IMR-90 (cell line): Measurements from ENCODE around the gene MARK4. TPM values are rescaled to one million over a fixed set of nuclear protein-coding genes. Genes with fewer than 3 reads are reported as not detected.
A peak's percentile ranks its signal among the peaks of the same experiment; 100 is the strongest.

Experiments used
- ATAC-seq: fragments of 200-7000 bp; cut with Tn5 transposase; 2 replicates; pipeline ENCODE4 v1.9.1; 2020; ENCODE audit warnings: low read depth, mild to moderate bottlenecking, moderate library complexity
- BruUV-seq: library from RNA; stranded (reverse); fragments of 400-500 nt; replicated peaks from 2 replicates; lab custom pipeline; 2021; lab: Mats Ljungman, UMichigan
- CTCF ChIA-PET: fragments of 300-600 bp; formaldehyde crosslinking; extraction: SDS; loops from one replicate; lab custom pipeline; 2021; ENCODE audit warnings: antibody characterized with exemption; lab: Yijun Ruan, JAX
- POLR2A ChIA-PET: fragments of 300-600 bp; sonication (Branson Sonifier 250); formaldehyde crosslinking; loops from one replicate; lab custom pipeline; 2022; ENCODE audit warnings: antibody characterized with exemption; ENCODE audit not compliant: unreplicated experiment; lab: Charles Lee
- DNase-seq: peaks from one replicate; pipeline ENCODE4 v3.0.0; 2013
- H2AFZ ChIP-seq: replicated peaks from 2 replicates; pipeline ENCODE3; 2013; ENCODE audit warnings: low read length, mild to moderate bottlenecking; ENCODE audit not compliant: poor library complexity
- H2AK5ac ChIP-seq: 2 replicates; pipeline ENCODE4 v1.6.1; 2013; ENCODE audit warnings: low read depth, low read length, inconsistent platforms
- H2AK9ac ChIP-seq: replicated peaks from 2 replicates; pipeline ENCODE3; 2013; ENCODE audit warnings: mild to moderate bottlenecking, low read depth, low read length, moderate library complexity; ENCODE audit not compliant: poor library complexity
- H2BK120ac ChIP-seq: 2 replicates; pipeline ENCODE4 v1.6.1; 2013; ENCODE audit warnings: low read depth, low read length, inconsistent platforms
- H2BK15ac ChIP-seq: 3 replicates; pipeline ENCODE4 v1.6.1; 2013; ENCODE audit warnings: low read depth, low read length, inconsistent platforms
- H2BK20ac ChIP-seq: 2 replicates; pipeline ENCODE4 v1.6.1; 2013; ENCODE audit warnings: low read depth, mild to moderate bottlenecking, inconsistent platforms, low read length, moderate library complexity
- H2BK5ac ChIP-seq: 2 replicates; pipeline ENCODE4 v1.6.1; 2013; ENCODE audit warnings: mild to moderate bottlenecking, low read depth, low read length, inconsistent platforms; ENCODE audit not compliant: poor library complexity, severe bottlenecking
- H3K14ac ChIP-seq: replicated peaks from 2 replicates; pipeline ENCODE4 v1.6.1; 2013; ENCODE audit warnings: low read depth, low read length, inconsistent platforms
- H3K18ac ChIP-seq: 2 replicates; pipeline ENCODE4 v1.6.1; 2013; ENCODE audit warnings: low read depth, low read length, control low read depth
- H3K23ac ChIP-seq: 2 replicates; pipeline ENCODE4 v1.6.1; 2013; ENCODE audit warnings: low read depth, low read length, inconsistent platforms
- H3K27ac ChIP-seq: 2 replicates; pipeline ENCODE4 v1.5.1; 2013; ENCODE audit warnings: mild to moderate bottlenecking, control low read depth, low read length; ENCODE audit not compliant: insufficient read depth
- H3K27me3 ChIP-seq: 2 replicates; pipeline ENCODE4 v1.6.1; 2013; ENCODE audit warnings: low read length; ENCODE audit not compliant: control insufficient read depth, insufficient read depth
- H3K36me3 ChIP-seq: 2 replicates; pipeline ENCODE4 v1.6.1; 2013; ENCODE audit warnings: low read length, mixed read lengths; ENCODE audit not compliant: control insufficient read depth, insufficient read depth
- H3K4ac ChIP-seq: 2 replicates; pipeline ENCODE4 v1.6.1; 2013; ENCODE audit warnings: low read depth, low read length, inconsistent platforms
- H3K4me1 ChIP-seq: 2 replicates; pipeline ENCODE4 v1.6.1; 2013; ENCODE audit warnings: low read length, mixed read lengths; ENCODE audit not compliant: control insufficient read depth, insufficient read depth
- H3K4me2 ChIP-seq: 2 replicates; pipeline ENCODE4 v1.6.1; 2013; ENCODE audit warnings: low read depth, mild to moderate bottlenecking, control low read depth, low read length, moderate library complexity
- H3K4me3 ChIP-seq: 2 replicates; pipeline ENCODE4 v1.5.1; 2013; ENCODE audit warnings: low read depth, mild to moderate bottlenecking, control low read depth, low read length, moderate library complexity; ENCODE audit not compliant: insufficient read depth
- H3K56ac ChIP-seq: 2 replicates; pipeline ENCODE4 v1.6.1; 2013; ENCODE audit warnings: low read length, inconsistent platforms; ENCODE audit not compliant: insufficient read depth; ENCODE audit errors: extremely low read depth
- H3K79me1 ChIP-seq, 2 experiments: 2 replicates each; pipeline ENCODE4 v1.6.1; 2013; ENCODE audit warnings: low read length in 2 of 2, inconsistent platforms in 1 of 2, low read depth in 1 of 2
- H3K9ac ChIP-seq: 2 replicates; pipeline ENCODE4 v1.6.1; 2013; ENCODE audit warnings: low read depth, low read length, control low read depth
- H3K9me1 ChIP-seq: 2 replicates; pipeline ENCODE4 v1.6.1; 2013; ENCODE audit warnings: low read length, inconsistent platforms; ENCODE audit not compliant: insufficient read depth
- H3K9me3 ChIP-seq: 2 replicates; pipeline ENCODE4 v1.6.1; 2013; ENCODE audit warnings: low read length; ENCODE audit not compliant: control insufficient read depth, insufficient read depth
- H4K20me1 ChIP-seq: 2 replicates; pipeline ENCODE4 v1.6.1; 2013; ENCODE audit warnings: low read length, inconsistent platforms; ENCODE audit not compliant: insufficient read depth
- H4K5ac ChIP-seq: 2 replicates; pipeline ENCODE4 v1.6.1; 2013; ENCODE audit warnings: mild to moderate bottlenecking, low read depth, low read length, control low read depth
- H4K8ac ChIP-seq, 2 experiments: 2 replicates each; pipeline ENCODE4 v1.6.1; 2013; ENCODE audit warnings: low read depth in 2 of 2, low read length in 2 of 2, control low read depth in 1 of 2, inconsistent platforms in 1 of 2
- H4K91ac ChIP-seq: 2 replicates; pipeline ENCODE4 v1.6.1; 2013; ENCODE audit warnings: low read depth, low read length, inconsistent platforms; ENCODE audit not compliant: insufficient read depth
- BHLHE40 ChIP-seq: fragments of 150-350 bp; IDR thresholded peaks from 2 replicates; pipeline ENCODE4 v1.6.1; 2016; ENCODE audit warnings: mild to moderate bottlenecking, low read depth, low read length
- CEBPB ChIP-seq: IDR thresholded peaks from 2 replicates; pipeline ENCODE4 v1.6.1; 2012; ENCODE audit warnings: low read depth, low read length, improper control_type of control experiment
- CHD1 ChIP-seq: IDR thresholded peaks from 2 replicates; pipeline ENCODE4 v1.6.1; 2012; ENCODE audit warnings: low read depth, low read length, improper control_type of control experiment
- MAFK ChIP-seq: IDR thresholded peaks from 2 replicates; pipeline ENCODE4 v1.6.1; 2012; ENCODE audit warnings: low read depth, low read length, improper control_type of control experiment
- MAZ ChIP-seq: IDR thresholded peaks from 2 replicates; pipeline ENCODE4 v1.6.1; 2012; ENCODE audit warnings: low read depth, mild to moderate bottlenecking, low read length, improper control_type of control experiment, moderate library complexity, borderline replicate concordance
- MXI1 ChIP-seq: IDR thresholded peaks from 2 replicates; pipeline ENCODE4 v1.6.1; 2012; ENCODE audit warnings: low read depth, mild to moderate bottlenecking, low read length, moderate library complexity, borderline replicate concordance
- NFE2L2 ChIP-seq: fragments of 150-350 bp; IDR thresholded peaks from 2 replicates; pipeline ENCODE4 v1.6.1; 2016; ENCODE audit warnings: low read depth, mild to moderate bottlenecking, low read length
- POLR2A ChIP-seq: IDR thresholded peaks from 2 replicates; pipeline ENCODE4 v1.6.1; 2012; ENCODE audit warnings: mild to moderate bottlenecking, low read depth, low read length
- RAD21 ChIP-seq: IDR thresholded peaks from 2 replicates; pipeline ENCODE4 v1.6.1; 2012; ENCODE audit warnings: low read length, improper control_type of control experiment
- RCOR1 ChIP-seq: IDR thresholded peaks from 2 replicates; pipeline ENCODE4 v1.6.1; 2012; ENCODE audit warnings: mild to moderate bottlenecking, low read length, improper control_type of control experiment; ENCODE audit not compliant: insufficient replicate concordance
- RFX5 ChIP-seq: IDR thresholded peaks from 2 replicates; pipeline ENCODE4 v1.8.0; 2012; ENCODE audit warnings: low read depth, mild to moderate bottlenecking, low read length, moderate library complexity
- SMC3 ChIP-seq: fragments of 150-350 bp; IDR thresholded peaks from 2 replicates; pipeline ENCODE4 v1.6.1; 2016; ENCODE audit warnings: low read depth, mild to moderate bottlenecking, antibody characterized with exemption, low read length, moderate library complexity
- WGBS, 2 experiments: methylation state at CpG; one replicate each; pipeline versions ENCODE4 v1.1.5 to v1.1.7; 2013; ENCODE audit warnings: missing lambda C conversion rate in 2 of 2; ENCODE audit not compliant: insufficient read length in 1 of 2; ENCODE audit errors: extremely low coverage in 2 of 2; 5-methylcytosine and 5-hydroxymethylcytosine counted together
- dilution Hi-C: fragments of 300-500 bp; cut with HindIII; formaldehyde crosslinking; loops from one replicate; pipeline ENCODE4 v1.14.3; 2018; ENCODE audit warnings: low sequenced_read_pairs; ENCODE audit not compliant: unreplicated experiment
- in situ Hi-C: fragments of 300-500 bp; cut with MboI; formaldehyde crosslinking; loops from 3 replicates; pipeline ENCODE4 v1.14.3; 2019; ENCODE audit warnings: low sequenced_read_pairs, inconsistent platforms, mixed read lengths
- intact Hi-C: fragments of 100-400 bp; cut with micrococcal nuclease; formaldehyde crosslinking; loops from 2 replicates; pipeline ENCODE4 v1.10.0; 2022
- polyA plus RNA-seq, 3 experiments: library from polyadenylated mRNA; depleted of rRNA; stranded (reverse); fragments of >200 nt; gene quantifications; 2 replicates each; pipeline ENCODE4 v1.2.3, GENCODE V29; 2012; ENCODE audit warnings: low replicate concordance in 1 of 3
- total RNA-seq: library from RNA; depleted of rRNA; stranded (reverse); fragments of >200 nt; gene quantifications from 2 replicates; pipeline ENCODE4 v1.2.3, GENCODE V29; 2012
- TF ChIP-seq, protein P1 (sequence below): conservative IDR thresholded peaks from 2 replicates; pipeline ENCODE4 v1.5.1; 2012; ENCODE audit warnings: mild to moderate bottlenecking, low read depth, low read length, improper control_type of control experiment
- TF ChIP-seq, protein P2 (sequence below): fragments of 150-350 bp; IDR thresholded peaks from 2 replicates; pipeline ENCODE4 v1.6.1; 2016; ENCODE audit warnings: low read depth, mild to moderate bottlenecking, low read length, moderate library complexity, borderline replicate concordance
- TF ChIP-seq, protein P3 (sequence below): fragments of 150-350 bp; IDR thresholded peaks from 2 replicates; pipeline ENCODE4 v1.6.1; 2017; ENCODE audit warnings: mild to moderate bottlenecking, antibody characterized with exemption, low read length, low read depth

MARK4 gene
- total and polyA plus RNA-seq, 2 of the 4 experiments (the other 2 are of a cell fraction): 11.3 to 20.7 TPM

- Histone ChIP-seq H3K27me3 (peaks cover 3% of the 10 kb centered on the region; the same call in 1 of the 2 replicates), H3K9me3 (no peaks in the 10 kb centered on the region), H3K23ac (no peak overlapping the region), H4K20me1 (peaks cover 23% of the 10 kb centered on the region), H3K27ac (no peak overlapping the region), H3K79me1 (peaks cover 18 to 31% of the 10 kb centered on the region in 2 experiments; a peak in 3 of 4 replicates), H2AK5ac (no peak overlapping the region), H3K9me1 (peaks cover 6% of the 10 kb centered on the region; the same call in 1 of the 2 replicates), H2BK5ac (no peak overlapping the region), H4K91ac (no peak overlapping the region), H2BK120ac (no peak overlapping the region), H3K36me3 (peaks cover 7% of the 10 kb centered on the region), H3K56ac (no peak overlapping the region), H2BK15ac (no peak overlapping the region), H2AK9ac (peak overlapping the region; percentile 3), H3K14ac (no peak overlapping the region), H4K5ac (no peak overlapping the region), H3K4me2 (no peak overlapping the region), H3K4ac (no peak overlapping the region), H3K4me3 (no peak overlapping the region), H3K4me1 (peaks cover 18% of the 10 kb centered on the region), H2BK20ac (no peak overlapping the region), H3K18ac (no peak overlapping the region), H2AFZ (no peak overlapping the region), H3K9ac (no peak overlapping the region), H4K8ac (no peak overlapping the region)
- dilution Hi-C loops (no loop called here), intact Hi-C loops (loop anchor here (2.0 to 5.0 kb wide), 2 partner anchors 88 to 157 kb away; partner anchors contain the start of gene PPP1R37), in situ Hi-C loops (no loop called here)
- CTCF ChIA-PET: interaction anchor here (0.5 to 1.3 kb wide), 3 partner anchors 87 to 1187 kb away, joined by 3 to 4 read pairs (median 3); no protein-coding TSS in a partner anchor
- WGBS, 2 experiments: no CpG with 5 or more reads among the region's 11 CpGs
- DNase-seq (no peak), ATAC-seq (no peak)
- BruUV-seq: no TSS peak
- POLR2A ChIA-PET: no interaction called here
- TF ChIP-seq POLR2A (no peak), RCOR1 (no peak), MAFK (no peak), CEBPB (no peak), BHLHE40 (no peak), RAD21 (no peak), NFE2L2 (no peak), MAZ (no peak), RFX5 (no peak), MXI1 (no peak), SMC3 (no peak), CHD1 (no peak)
- TF ChIP-seq, protein P1, sequence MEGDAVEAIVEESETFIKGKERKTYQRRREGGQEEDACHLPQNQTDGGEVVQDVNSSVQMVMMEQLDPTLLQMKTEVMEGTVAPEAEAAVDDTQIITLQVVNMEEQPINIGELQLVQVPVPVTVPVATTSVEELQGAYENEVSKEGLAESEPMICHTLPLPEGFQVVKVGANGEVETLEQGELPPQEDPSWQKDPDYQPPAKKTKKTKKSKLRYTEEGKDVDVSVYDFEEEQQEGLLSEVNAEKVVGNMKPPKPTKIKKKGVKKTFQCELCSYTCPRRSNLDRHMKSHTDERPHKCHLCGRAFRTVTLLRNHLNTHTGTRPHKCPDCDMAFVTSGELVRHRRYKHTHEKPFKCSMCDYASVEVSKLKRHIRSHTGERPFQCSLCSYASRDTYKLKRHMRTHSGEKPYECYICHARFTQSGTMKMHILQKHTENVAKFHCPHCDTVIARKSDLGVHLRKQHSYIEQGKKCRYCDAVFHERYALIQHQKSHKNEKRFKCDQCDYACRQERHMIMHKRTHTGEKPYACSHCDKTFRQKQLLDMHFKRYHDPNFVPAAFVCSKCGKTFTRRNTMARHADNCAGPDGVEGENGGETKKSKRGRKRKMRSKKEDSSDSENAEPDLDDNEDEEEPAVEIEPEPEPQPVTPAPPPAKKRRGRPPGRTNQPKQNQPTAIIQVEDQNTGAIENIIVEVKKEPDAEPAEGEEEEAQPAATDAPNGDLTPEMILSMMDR: no peak
- TF ChIP-seq, protein P2, sequence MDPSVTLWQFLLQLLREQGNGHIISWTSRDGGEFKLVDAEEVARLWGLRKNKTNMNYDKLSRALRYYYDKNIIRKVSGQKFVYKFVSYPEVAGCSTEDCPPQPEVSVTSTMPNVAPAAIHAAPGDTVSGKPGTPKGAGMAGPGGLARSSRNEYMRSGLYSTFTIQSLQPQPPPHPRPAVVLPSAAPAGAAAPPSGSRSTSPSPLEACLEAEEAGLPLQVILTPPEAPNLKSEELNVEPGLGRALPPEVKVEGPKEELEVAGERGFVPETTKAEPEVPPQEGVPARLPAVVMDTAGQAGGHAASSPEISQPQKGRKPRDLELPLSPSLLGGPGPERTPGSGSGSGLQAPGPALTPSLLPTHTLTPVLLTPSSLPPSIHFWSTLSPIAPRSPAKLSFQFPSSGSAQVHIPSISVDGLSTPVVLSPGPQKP: no peak
- TF ChIP-seq, protein P3, sequence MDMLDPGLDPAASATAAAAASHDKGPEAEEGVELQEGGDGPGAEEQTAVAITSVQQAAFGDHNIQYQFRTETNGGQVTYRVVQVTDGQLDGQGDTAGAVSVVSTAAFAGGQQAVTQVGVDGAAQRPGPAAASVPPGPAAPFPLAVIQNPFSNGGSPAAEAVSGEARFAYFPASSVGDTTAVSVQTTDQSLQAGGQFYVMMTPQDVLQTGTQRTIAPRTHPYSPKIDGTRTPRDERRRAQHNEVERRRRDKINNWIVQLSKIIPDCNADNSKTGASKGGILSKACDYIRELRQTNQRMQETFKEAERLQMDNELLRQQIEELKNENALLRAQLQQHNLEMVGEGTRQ: no peak
Observed at GRCh38 chr19:45249261-45250033, 1.6 kb upstream of the MARK4 start.
